Osteoblast (primary cell): ENCODE measurements around the gene DMD. TPM values are rescaled to one million over a fixed set of nuclear protein-coding genes. Genes with fewer than 3 reads are reported as not detected.

Source experiments
- DNase-seq: peaks from one replicate; pipeline ENCODE4 v3.0.0; 2011; ENCODE audit warnings: low spot score, mixed read lengths; ENCODE audit not compliant: insufficient read length; ENCODE audit errors: missing footprints
- H2AFZ ChIP-seq: 2 replicates; pipeline ENCODE4 v1.6.0; 2011; ENCODE audit warnings: mild to moderate bottlenecking, low read length
- H3K27ac ChIP-seq: 2 replicates; pipeline ENCODE4 v1.5.1; 2011; ENCODE audit warnings: mild to moderate bottlenecking, low read depth, low read length, moderate library complexity
- H3K27me3 ChIP-seq: 2 replicates; pipeline ENCODE4 v1.6.0; 2012; ENCODE audit warnings: mild to moderate bottlenecking, control low read depth, inconsistent platforms, low read length, moderate library complexity; ENCODE audit not compliant: insufficient read depth
- H3K36me3 ChIP-seq: 2 replicates; pipeline ENCODE4 v1.5.1; 2011; ENCODE audit warnings: mild to moderate bottlenecking, low read length, control low read depth, moderate library complexity; ENCODE audit not compliant: insufficient read depth
- H3K4me1 ChIP-seq: 2 replicates; pipeline ENCODE4 v1.5.1; 2011; ENCODE audit warnings: mild to moderate bottlenecking, low read length, control low read depth, moderate library complexity; ENCODE audit not compliant: insufficient read depth
- H3K4me2 ChIP-seq: 2 replicates; pipeline ENCODE4 v1.6.0; 2011; ENCODE audit warnings: mild to moderate bottlenecking, low read length; ENCODE audit not compliant: insufficient read depth
- H3K4me3 ChIP-seq: fragments of 200-600 bp; sonication (generic); 3 replicates; pipeline ENCODE4 v1.5.1; 2012; ENCODE audit warnings: mild to moderate bottlenecking, low read length, inconsistent platforms; ENCODE audit not compliant: insufficient read depth
- H3K79me2 ChIP-seq: 2 replicates; pipeline ENCODE4 v1.6.0; 2012; ENCODE audit warnings: mild to moderate bottlenecking, low read length, control low read depth, inconsistent platforms; ENCODE audit not compliant: insufficient read depth
- H3K9me3 ChIP-seq: 2 replicates; pipeline ENCODE4 v1.5.1; 2011; ENCODE audit warnings: low read depth, low read length, control low read depth
- H4K20me1 ChIP-seq: 2 replicates; pipeline ENCODE4 v1.6.0; 2012; ENCODE audit warnings: mild to moderate bottlenecking, low read length, control low read depth; ENCODE audit not compliant: insufficient read depth
- CTCF ChIP-seq: IDR thresholded peaks from 2 replicates; pipeline ENCODE4 v1.5.1; 2011; ENCODE audit warnings: mild to moderate bottlenecking, low read depth, low read length, moderate library complexity; ENCODE audit errors: extremely low read depth
- total RNA-seq: library from RNA; depleted of rRNA; stranded (reverse); fragments of >200 nt; gene quantifications from 2 replicates; pipeline ENCODE4 v1.2.3, GENCODE V29; 2012

The DMD gene
- total RNA-seq, 1 donor, result 12.7 TPM

- no peaks in the 10 kb centered on the region for H3K36me3 ChIP-seq
- H3K9me3 ChIP-seq, result no peaks in the 10 kb centered on the region
- no peaks in the 10 kb centered on the region for H3K79me2 ChIP-seq
- no peaks in the 10 kb centered on the region for H4K20me1 ChIP-seq
- no peak for DNase-seq
- no peak overlapping the region for H2AFZ ChIP-seq
- H3K27ac ChIP-seq, result no peak overlapping the region
- no peaks in the 10 kb centered on the region for H3K27me3 ChIP-seq
- no peaks in the 10 kb centered on the region for H3K4me1 ChIP-seq
- H3K4me2 ChIP-seq, result no peak overlapping the region
- TF ChIP-seq CTCF, result no peak
- no peak overlapping the region for H3K4me3 ChIP-seq
Observed at GRCh38 chrX:31228415-31228832, 1982.9 kb downstream of the DMD start.

- Histone ChIP-seq H3K27me3 (no peaks in the 10 kb centered on the region), H3K4me3 (no peak overlapping the region), H3K79me2 (no peaks in the 10 kb centered on the region), H3K4me1 (no peaks in the 10 kb centered on the region), H3K27ac (no peak overlapping the region), H3K4me2 (no peak overlapping the region), H4K20me1 (no peaks in the 10 kb centered on the region), H3K9me3 (no peaks in the 10 kb centered on the region), H3K36me3 (no peaks in the 10 kb centered on the region), H2AFZ (no peak overlapping the region)
- DNase-seq, result no peak
- no peak for TF ChIP-seq CTCF
Observed at GRCh38 chrX:31227250-31227649, 1984.1 kb downstream of the DMD start.

GRCh38 chrX:31225819-31226218, 1985.5 kb downstream of the DMD start:
- H3K27ac ChIP-seq, result no peak overlapping the region
- DNase-seq, result no peak
- no peak overlapping the region for H3K4me2 ChIP-seq

GRCh38 chrX:31224381-31225012, 1986.9 kb downstream of the DMD start:
- TF ChIP-seq CTCF, result no peak
- no peak overlapping the region for H3K4me3 ChIP-seq
- H4K20me1 ChIP-seq, result no peaks in the 10 kb centered on the region
- no peak for DNase-seq
- no peak overlapping the region for H3K4me2 ChIP-seq
- H3K27ac ChIP-seq, result peak overlapping the region; percentile 7
- H3K4me1 ChIP-seq, result no peaks in the 10 kb centered on the region
- H3K27me3 ChIP-seq, result no peaks in the 10 kb centered on the region
- no peaks in the 10 kb centered on the region for H3K9me3 ChIP-seq
- no peak overlapping the region for H2AFZ ChIP-seq
- H3K36me3 ChIP-seq, result no peaks in the 10 kb centered on the region
- H3K79me2 ChIP-seq, result no peaks in the 10 kb centered on the region

More at GRCh38 chrX:31225819-31226218, 1985.5 kb downstream of the DMD start:
- no peaks in the 10 kb centered on the region for H3K79me2 ChIP-seq
- no peaks in the 10 kb centered on the region for H3K36me3 ChIP-seq
- H3K27me3 ChIP-seq, result no peaks in the 10 kb centered on the region
- H4K20me1 ChIP-seq, result no peaks in the 10 kb centered on the region
- H3K9me3 ChIP-seq, result no peaks in the 10 kb centered on the region
- no peak overlapping the region for H3K4me3 ChIP-seq
- no peak for TF ChIP-seq CTCF
- no peak overlapping the region for H2AFZ ChIP-seq
- H3K4me1 ChIP-seq, result no peaks in the 10 kb centered on the region
